K562 (cell line): ENCODE measurements around the gene PDE11A. TPM values are rescaled to one million over a fixed set of nuclear protein-coding genes. Genes with fewer than 3 reads are reported as not detected.
A peak's percentile ranks its signal among the peaks of the same experiment; 100 is the strongest.

Experiments
- ATAC-seq: fragments of 200-7000 bp; cut with Tn5 transposase; 3 replicates; pipeline ENCODE4 v1.9.1; 2020; ENCODE audit warnings: moderate library complexity
- BruUV-seq: library from RNA; stranded (reverse); fragments of 400-500 nt; replicated peaks from 2 replicates; lab custom pipeline; 2021; lab: Mats Ljungman, UMichigan
- CTCF ChIA-PET: fragments of 300-600 bp; formaldehyde crosslinking; extraction: SDS; loops from one replicate; lab custom pipeline; 2021; ENCODE audit warnings: low intra/inter-chr PET ratio; lab: Yijun Ruan, JAX
- POLR2A ChIA-PET: fragments of 300-600, 350-650 bp; sonication (Branson Sonifier 250); formaldehyde crosslinking; extraction: SDS; loops from one replicate; lab custom pipeline; 2021; ENCODE audit warnings: antibody characterized with exemption, inconsistent platforms; lab: Yijun Ruan, JAX
- DNase-seq, 4 experiments: peaks; one replicate each; pipeline versions ENCODE4 v3.0.0 to v3.0.0-alpha.2; 2011 to 2018; ENCODE audit warnings: low spot score in 3 of 4, mixed read lengths in 3 of 4; ENCODE audit errors: extremely low read depth in 1 of 4
- FAIRE-seq: peaks from 2 replicates; lab custom pipeline; 2011; peaks lifted over from hg19 to GRCh38; lab: Jason Lieb, UNC
- H2AFZ ChIP-seq: 2 replicates; pipeline ENCODE4 v1.6.0; 2011; ENCODE audit warnings: low read depth, low read length, control low read depth, inconsistent platforms
- H3K27ac ChIP-seq: fragments of 200-600 bp; 3 replicates; pipeline ENCODE4 v1.8.0; 2011; ENCODE audit warnings: low read depth, mild to moderate bottlenecking, control low read depth, inconsistent platforms, low read length, moderate library complexity, mixed read lengths; ENCODE audit errors: extremely low read depth
- H3K27me3 ChIP-seq, 2 experiments: fragments of 300-600 bp in 1 of 2; 2 replicates in 1 of 2; 3 replicates in 1 of 2; pipeline versions ENCODE4 v1.6.0 to v1.8.0; 2011; ENCODE audit warnings: inconsistent platforms in 2 of 2, low read length in 2 of 2, mild to moderate bottlenecking in 1 of 2, mixed read lengths in 1 of 2, moderate library complexity in 1 of 2; ENCODE audit not compliant: control insufficient read depth in 2 of 2, insufficient read depth in 2 of 2
- H3K36me3 ChIP-seq: fragments of 300-600 bp; 3 replicates; pipeline ENCODE4 v1.8.0; 2011; ENCODE audit warnings: mild to moderate bottlenecking, low read length, inconsistent platforms; ENCODE audit not compliant: control insufficient read depth, insufficient read depth
- H3K4me1 ChIP-seq, 2 experiments: fragments of 200-600 bp in 1 of 2; replicated peaks in 1 of 2; 2 replicates in 1 of 2; 3 replicates in 1 of 2; pipeline versions ENCODE4 v1.5.1 to v1.8.0; 2011; ENCODE audit warnings: inconsistent platforms in 2 of 2, low read length in 2 of 2, mild to moderate bottlenecking in 1 of 2, mixed read lengths in 1 of 2, moderate library complexity in 1 of 2; ENCODE audit not compliant: control insufficient read depth in 2 of 2, insufficient read depth in 2 of 2
- H3K4me2 ChIP-seq: 2 replicates; pipeline ENCODE4 v1.6.1; 2011; ENCODE audit warnings: low read length, control low read depth, inconsistent platforms, mixed read lengths; ENCODE audit not compliant: insufficient read depth
- H3K4me3 ChIP-seq: fragments of 200-600 bp; sonication (generic), shearing (Covaris generic); 2 replicates; pipeline ENCODE4 v1.5.1; 2016; ENCODE audit warnings: control low read depth, inconsistent platforms
- H3K79me2 ChIP-seq: fragments of 200-600 bp; 3 replicates; pipeline ENCODE4 v1.8.0; 2011; ENCODE audit warnings: low read length, inconsistent platforms; ENCODE audit not compliant: control insufficient read depth, insufficient read depth
- H3K9ac ChIP-seq, 2 experiments: 2 replicates each; pipeline versions ENCODE4 v1.6.0 to v1.6.1; 2011; ENCODE audit warnings: low read depth in 2 of 2, low read length in 2 of 2, control low read depth in 1 of 2, inconsistent platforms in 1 of 2, mild to moderate bottlenecking in 1 of 2, mixed read lengths in 1 of 2; ENCODE audit not compliant: insufficient read depth in 1 of 2
- H3K9me1 ChIP-seq: one replicate; pipeline ENCODE4 v1.6.0; 2011; ENCODE audit warnings: inconsistent platforms, mild to moderate bottlenecking, low read length, moderate library complexity; ENCODE audit not compliant: control insufficient read depth, insufficient read depth
- H3K9me3 ChIP-seq: replicated peaks from 2 replicates; pipeline ENCODE4 v1.5.1; 2011; ENCODE audit warnings: low read depth, low read length, inconsistent platforms; ENCODE audit not compliant: control insufficient read depth, insufficient read depth
- H4K20me1 ChIP-seq: replicated peaks from 2 replicates; pipeline ENCODE4 v1.6.1; 2011; ENCODE audit warnings: low read length, inconsistent platforms, mixed read lengths; ENCODE audit not compliant: control insufficient read depth, insufficient read depth
- ARID1B ChIP-seq: fragments of 450-650 bp; IDR thresholded peaks from 2 replicates; pipeline ENCODE4 v1.6.1; 2016; ENCODE audit warnings: antibody characterized with exemption, mild to moderate bottlenecking, inconsistent platforms
- HLTF ChIP-seq: fragments of 450-650 bp; IDR thresholded peaks from 2 replicates; pipeline ENCODE4 v1.6.1; 2016
- LARP7 ChIP-seq: fragments of 450-650 bp; IDR thresholded peaks from 2 replicates; pipeline ENCODE4 v1.6.1; 2016
- MYNN ChIP-seq, 2 experiments: sonication (generic); formaldehyde crosslinking in 1 of 2; IDR thresholded peaks; 2 replicates each; pipeline versions ENCODE4 v1.5.0 to v1.6.1; 2016 to 2020; ENCODE audit warnings: antibody characterized with exemption in 1 of 2, missing genetic modification reagents in 1 of 2
- NBN ChIP-seq: fragments of 450-650 bp; IDR thresholded peaks from 2 replicates; pipeline ENCODE4 v1.6.1; 2016; ENCODE audit warnings: low read depth, mild to moderate bottlenecking
- NFRKB ChIP-seq: fragments of 450-650 bp; IDR thresholded peaks from 2 replicates; pipeline ENCODE4 v1.6.1; 2016; ENCODE audit warnings: low read depth
- RHOXF2B ChIP-seq: fragments of 250-450 bp; sonication (Bioruptor Pico); conservative IDR thresholded peaks from 2 replicates; pipeline ENCODE4 v1.5.1; 2021
- ZNF407 ChIP-seq: fragments of 450-650 bp; IDR thresholded peaks from 2 replicates; pipeline ENCODE4 v1.6.1; 2016; ENCODE audit warnings: low read depth
- ZNF512 ChIP-seq: IDR thresholded peaks from 2 replicates; pipeline ENCODE4 v1.6.1; 2016; ENCODE audit warnings: missing genetic modification characterization, missing compliant biosample characterization
- WGBS: fragments of 100-300 bp; shearing (Covaris generic); methylation state at CpG from one replicate; pipeline ENCODE4 v1.1.6; 2016; ENCODE audit warnings: low coverage, mixed read lengths; ENCODE audit not compliant: insufficient coverage; ENCODE audit errors: missing lambda C conversion rate; 5-methylcytosine and 5-hydroxymethylcytosine counted together
- in situ Hi-C: fragments of 300-500 bp; cut with MboI; formaldehyde crosslinking; loops from 4 replicates; pipeline ENCODE4 v1.15.0; 2018; ENCODE audit warnings: inconsistent platforms, mixed read lengths
- intact Hi-C: fragments of 100-400 bp; cut with micrococcal nuclease; formaldehyde crosslinking; loops from 2 replicates; pipeline ENCODE4 v1.14.2; 2022
- polyA plus RNA-seq, 8 experiments: library from polyadenylated mRNA; depleted of rRNA in 4 of 8; stranded (reverse) in 5 of 8; unstranded in 3 of 8; fragments of >200 nt; fragmentation: Nextera tagmentation in 2 of 8; fragmentation: Illumina TruSeq in 1 of 8; extraction: Ambion mirVana in 2 of 8; extraction: Trizol in 1 of 8; gene quantifications; 2 replicates each; pipeline versions ENCODE4 v1.2.1 to v1.2.3, GENCODE V29; 2011 to 2014; ENCODE audit warnings: inconsistent platforms in 1 of 8, missing spikeins in 1 of 8
- total RNA-seq, 7 experiments: library from RNA; depleted of rRNA in 6 of 7; stranded (reverse); fragments of >200 nt in 6 of 7; fragmentation: Illumina TruSeq in 2 of 7; extraction: Trizol in 2 of 7; gene quantifications; 2 replicates each; pipeline versions ENCODE4 v1.2.1 to v1.2.3, GENCODE V29; 2011 to 2021; ENCODE audit warnings: low replicate concordance in 1 of 7
- TF ChIP-seq, protein P1 (sequence below): fragments of 250-450 bp; sonication (Bioruptor Pico); IDR thresholded peaks from 2 replicates; pipeline ENCODE4 v1.8.0; 2021; ENCODE audit warnings: borderline replicate concordance, mild to moderate bottlenecking, moderate library complexity; ENCODE audit not compliant: poor library complexity, severe bottlenecking

The PDE11A gene
- total and polyA plus RNA-seq, 9 of the 15 experiments (the other 6 are each of a cell fraction or from before 2014, with no cell fraction given) = 3.2 to 22.1 (median 5.7) TPM

GRCh38 chr2:177730363-177730762 lies 342.2 kb downstream of the PDE11A start:
- Histone ChIP-seq H3K4me3 (no peak overlapping the region), H3K9me3 (no peaks in the 10 kb centered on the region), H3K4me2 (no peak overlapping the region), H2AFZ (peak overlapping the region; percentile 87), H3K79me2 (no peaks in the 10 kb centered on the region), H3K27me3 (no peaks in the 10 kb centered on the region), H3K9me1 (no peaks in the 10 kb centered on the region), H3K4me1 (peaks cover 0 to 42% of the 10 kb centered on the region in 2 experiments; a peak in 4 of 5 replicates), H3K36me3 (no peaks in the 10 kb centered on the region), H3K9ac (no peak overlapping the region), H3K27ac (peak overlapping the region; percentile 4; the same call in 1 of the 3 replicates), H4K20me1 (no peaks in the 10 kb centered on the region)
- ChIA-PET CTCF (no interaction called here), POLR2A (interaction anchor here (1.6 to 2.2 kb wide), 2 partner anchors 10 to 26 kb away, joined by 6 to 8 read pairs; no protein-coding TSS in a partner anchor)
- in situ Hi-C loops = no loop called here
- ATAC-seq (no peak), DNase-seq (no peak), FAIRE-seq (no peak)
- WGBS = 26% methylated on average over 3 of the region's 3 CpGs
- intact Hi-C loops = no loop called here
- no TSS peak for BruUV-seq
- 0 out of 2 replicates have a peak, but pooled peaks have one; percentile 58 for TF ChIP-seq HLTF
- TF ChIP-seq RHOXF2B (CRISPR knock-in tag) = no peak
- 0 out of 2 replicates have a peak, but pooled peaks have one; percentile 16 for TF ChIP-seq NFRKB
- TF ChIP-seq LARP7 = peak; percentile 90; the same call in 1 of the 2 replicates
- TF ChIP-seq MYNN (IDR thresholded peaks at IDR 0.05) = no peak
- TF ChIP-seq MYNN (CRISPR knock-in tag; IDR thresholded peaks at IDR 0.05) = no peak
- TF ChIP-seq ZNF512 (tag) = peak; percentile 98
- TF ChIP-seq ZNF407 = 0 out of 2 replicates have a peak, but pooled peaks have one; percentile 17
- TF ChIP-seq ARID1B = peak; percentile 26
- TF ChIP-seq, protein P1, sequence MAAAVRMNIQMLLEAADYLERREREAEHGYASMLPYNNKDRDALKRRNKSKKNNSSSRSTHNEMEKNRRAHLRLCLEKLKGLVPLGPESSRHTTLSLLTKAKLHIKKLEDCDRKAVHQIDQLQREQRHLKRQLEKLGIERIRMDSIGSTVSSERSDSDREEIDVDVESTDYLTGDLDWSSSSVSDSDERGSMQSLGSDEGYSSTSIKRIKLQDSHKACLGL (CRISPR knock-in tag) = no peak
- TF ChIP-seq NBN = peak; percentile 51; the same call in 1 of the 2 replicates
